IPS DF 4.7 (cell line): Measurements from ENCODE around the gene UTP18.
"Not testable (repeated sequence)": the region's sequence is repeated elsewhere in the genome, so short reads cannot be mapped to it uniquely, and the experiment has no call there.

Experiments
- DNase-seq: peaks from one replicate; pipeline ENCODE4 v3.0.0-alpha.2; 2013; ENCODE audit warnings: low spot score; ENCODE audit errors: extremely low read depth

The UTP18 gene

DNA sequence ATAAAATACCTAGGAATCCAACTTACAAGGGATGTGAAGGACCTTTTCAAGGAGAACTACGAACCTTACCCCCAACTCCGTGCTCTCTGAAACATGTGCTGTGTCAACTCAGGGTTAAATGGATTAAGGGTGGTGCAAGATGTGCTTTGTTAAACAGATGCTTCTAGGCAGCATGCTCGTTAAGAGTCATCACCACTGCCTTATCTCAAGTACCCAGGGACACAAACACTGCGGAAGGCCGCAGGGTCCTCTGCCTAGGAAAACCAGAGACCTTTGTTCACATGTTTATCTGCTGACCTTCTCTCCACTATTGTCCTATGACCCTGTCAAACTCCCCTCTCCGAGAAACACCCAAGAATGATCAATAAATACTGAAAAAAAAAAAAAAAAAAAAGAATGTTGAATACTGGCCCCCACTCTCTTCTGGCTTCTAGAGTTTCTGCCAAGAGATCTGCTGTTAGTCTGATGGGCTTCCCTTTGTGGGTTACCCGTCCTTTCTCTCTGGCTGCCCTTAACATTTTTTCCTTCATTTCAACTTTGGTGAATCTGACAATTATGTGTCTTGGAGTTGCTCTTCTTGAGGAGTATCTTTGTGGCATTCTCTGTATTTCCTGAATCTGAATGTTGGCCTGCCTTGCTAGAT, 70.6 kb downstream of the UTP18 start:
- DNase-seq = not testable (repeated sequence)

DNA sequence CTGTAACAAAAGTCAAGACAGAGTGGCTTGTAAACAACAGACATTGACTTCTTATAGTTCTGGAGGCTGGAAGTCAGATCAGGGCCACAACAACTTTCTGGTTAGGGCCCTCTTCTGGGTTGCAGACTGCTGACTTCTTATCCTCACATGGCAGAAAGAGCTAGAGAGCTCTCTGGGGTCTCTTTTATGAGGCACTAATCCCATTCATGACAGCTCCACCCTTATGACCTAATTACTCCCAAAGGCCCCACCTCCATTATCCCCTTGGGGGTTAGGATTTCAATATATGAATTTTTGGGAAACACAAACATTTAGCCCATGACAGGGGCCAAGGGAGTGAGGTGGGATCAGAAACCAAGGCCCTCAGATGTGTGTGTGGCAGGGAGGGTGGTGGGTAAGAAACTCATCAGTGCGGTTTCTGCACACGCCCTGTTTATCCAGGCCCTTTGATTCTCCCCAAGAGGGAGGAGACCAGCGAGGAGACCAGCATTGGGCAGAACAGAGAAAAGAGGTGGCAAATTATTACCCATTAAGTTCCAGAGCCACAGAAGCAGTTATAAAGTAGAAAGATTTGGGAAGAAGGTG, 74.8 kb downstream of the UTP18 start:
- no peak for DNase-seq

DNA sequence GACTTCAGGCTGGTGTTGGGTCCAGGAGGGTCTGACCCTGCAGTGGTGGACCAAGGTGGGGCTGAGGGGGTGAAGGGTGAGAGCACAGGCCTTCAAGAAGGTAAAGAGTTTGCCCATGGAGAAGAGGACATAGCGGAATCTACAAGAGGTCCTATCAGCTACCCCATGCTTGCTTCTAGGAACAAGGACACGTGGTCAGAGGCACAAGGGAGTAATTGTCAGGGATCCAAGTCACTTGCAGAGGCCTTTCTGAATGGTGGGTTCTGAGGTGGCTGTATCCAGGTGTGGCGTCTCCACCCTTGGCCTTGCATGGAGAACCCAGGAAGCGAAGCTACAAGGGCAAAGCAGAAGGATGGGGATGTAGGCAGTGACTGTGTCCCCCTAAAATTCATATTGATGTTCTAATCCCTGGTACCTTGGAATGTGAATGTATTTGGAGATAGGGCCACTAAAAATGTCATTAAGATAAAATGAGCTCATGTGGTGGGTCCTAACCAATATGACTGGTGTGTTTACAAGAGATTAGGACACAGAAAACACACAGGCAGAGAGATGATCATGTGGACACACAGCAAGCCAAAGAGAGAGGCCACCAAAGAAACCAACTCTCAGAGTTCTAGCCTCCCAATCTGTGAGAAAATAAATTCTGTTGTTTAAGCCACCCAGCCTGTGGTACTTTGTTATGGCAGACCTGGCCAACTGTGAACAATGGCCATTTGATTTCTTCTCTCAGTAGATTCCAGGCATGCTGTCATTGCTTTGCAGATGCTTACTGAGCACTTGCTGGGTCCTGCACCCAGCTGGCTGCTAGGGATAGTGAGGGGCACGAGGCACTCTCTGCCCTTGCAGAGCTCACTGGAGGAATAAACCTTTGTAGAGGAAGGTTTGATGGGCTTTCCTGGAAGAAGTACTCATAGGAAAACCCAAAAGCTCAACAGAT, 75.8 kb downstream of the UTP18 start:
- DNase-seq = no peak

DNA sequence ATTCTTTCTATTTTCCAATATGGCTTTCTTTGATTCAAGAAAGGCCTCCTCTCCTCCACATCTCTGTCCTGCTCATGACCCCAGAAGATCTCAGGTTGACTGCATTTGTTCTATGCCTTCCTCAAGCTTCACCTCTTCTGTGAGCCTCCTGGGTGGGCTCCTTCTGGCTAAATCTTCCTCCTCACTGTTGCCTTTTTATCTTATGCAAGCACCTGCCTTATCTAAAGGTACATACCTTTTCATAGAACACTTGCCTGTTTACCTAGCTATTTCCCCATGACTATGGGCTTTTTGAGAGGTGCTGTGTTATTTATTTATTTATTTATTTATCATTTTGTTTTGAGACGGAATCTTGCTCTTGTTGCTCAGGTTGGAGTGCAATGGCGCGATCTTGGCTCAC, 81.1 kb downstream of the UTP18 start:
- no peak for DNase-seq

DNA sequence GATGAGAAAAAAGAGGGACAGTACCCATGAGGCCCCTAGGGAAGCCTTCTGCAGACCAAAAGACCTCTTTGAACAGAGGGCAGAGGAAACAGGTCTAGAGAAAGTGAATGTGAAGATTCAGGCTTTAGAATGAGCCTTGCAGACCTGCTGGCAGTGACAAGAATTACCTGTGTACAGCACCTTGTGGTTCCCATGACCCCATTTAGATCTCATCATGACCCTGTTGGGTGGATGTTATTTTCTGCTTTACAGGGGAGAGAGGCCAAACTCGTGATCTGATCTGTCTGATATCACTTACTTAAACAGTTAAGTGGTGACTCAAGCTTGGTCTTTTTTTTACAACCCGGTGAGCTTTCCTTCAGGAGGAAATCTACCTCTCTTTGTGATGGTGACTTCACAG, 81.9 kb downstream of the UTP18 start:
- no peak for DNase-seq

DNA sequence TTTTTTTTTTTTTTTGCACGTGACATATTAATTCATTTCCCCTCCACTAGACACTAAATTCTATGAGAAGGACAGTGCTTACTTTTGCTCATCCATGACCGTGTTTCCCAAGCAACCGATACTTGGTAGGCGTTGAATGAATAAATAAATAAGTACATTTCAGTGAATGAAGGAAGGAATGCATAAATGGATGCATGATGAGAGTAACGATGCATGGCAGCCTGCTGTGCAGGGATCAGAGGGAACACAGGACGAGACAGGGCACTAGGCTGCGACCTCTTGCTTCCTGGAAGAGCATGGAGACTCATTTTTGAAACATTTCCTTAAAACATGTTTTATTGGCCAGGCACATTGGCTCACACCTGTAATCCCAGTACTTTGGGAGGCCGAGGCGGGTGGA, 84.2 kb downstream of the UTP18 start:
- no peak for DNase-seq

DNA sequence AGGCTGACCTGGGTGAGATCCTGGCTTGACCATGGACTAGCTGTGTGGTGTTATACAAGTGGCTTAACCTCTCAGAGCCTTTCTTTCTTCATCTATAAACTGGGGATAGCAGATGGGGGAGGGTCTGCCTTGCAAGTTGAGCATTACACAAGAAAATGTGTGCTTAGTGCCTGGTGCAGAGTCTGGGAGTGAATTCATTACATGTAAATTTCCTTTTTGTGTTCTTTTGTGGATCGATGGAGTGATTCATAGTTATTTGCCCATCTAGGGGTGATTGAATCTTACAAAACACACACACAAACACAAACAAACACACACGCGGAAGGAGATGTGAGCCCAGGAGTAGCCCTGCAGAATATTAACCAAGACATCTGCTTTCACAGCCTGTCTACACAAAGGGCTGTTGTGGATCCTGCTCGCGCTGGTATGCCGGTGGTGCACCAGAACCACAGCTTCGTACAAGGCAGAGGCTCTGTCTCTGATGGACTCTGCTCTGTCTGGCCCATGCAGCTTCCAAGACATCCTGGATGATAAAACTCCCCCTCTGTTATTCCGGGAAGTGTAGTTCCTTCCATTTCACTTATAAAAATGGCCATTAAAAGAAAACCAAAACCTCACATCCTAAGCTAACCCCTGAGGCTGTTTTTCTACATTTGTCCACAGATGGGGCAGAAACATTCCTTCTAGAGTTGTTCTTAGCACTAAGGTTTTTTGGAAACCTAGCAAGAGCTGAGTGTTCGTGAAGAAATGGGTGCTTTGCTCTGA, 86.1 kb downstream of the UTP18 start:
- DNase-seq = no peak
